ENCODE results near the gene LSS.

The LSS gene

DNA sequence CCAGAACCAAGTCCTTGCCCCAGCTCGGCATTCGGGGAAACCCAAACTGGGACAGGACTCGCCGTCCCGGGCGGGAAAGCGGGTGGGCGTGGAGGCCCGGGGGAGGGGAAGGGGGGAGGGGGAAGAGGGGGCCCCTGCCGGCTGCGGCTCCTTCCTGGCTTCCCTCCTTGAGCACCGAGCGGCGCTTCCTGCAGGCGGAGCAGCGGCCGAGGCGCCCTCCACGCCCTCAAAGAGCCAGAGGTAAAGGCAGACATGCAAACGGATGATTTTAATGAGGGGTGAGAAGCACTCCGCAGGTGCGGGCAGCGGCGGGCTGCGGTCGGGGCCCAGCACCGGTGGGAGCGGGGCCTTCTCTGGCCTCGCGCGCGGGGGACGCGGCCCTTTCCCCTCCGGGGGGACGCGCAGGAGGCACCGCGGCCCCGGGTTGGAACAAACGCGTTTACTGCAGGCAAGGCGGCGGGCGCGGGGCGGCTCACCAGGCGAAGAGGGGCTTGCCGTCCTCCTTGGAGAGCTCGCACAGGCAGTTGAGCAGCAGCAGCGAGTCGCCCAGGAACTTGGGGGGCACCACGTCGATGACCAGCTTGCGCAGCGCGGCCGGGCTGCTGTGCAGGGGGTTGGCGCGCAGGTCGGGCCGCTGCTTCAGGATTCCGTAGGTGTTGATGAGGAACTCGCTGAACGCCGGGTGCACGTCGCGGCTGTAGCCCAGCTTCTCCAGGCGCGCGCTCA is 67.5 kb downstream of the LSS start:
- Histone ChIP-seq H3K27me3 (ENCODE audit: control insufficient read depth, insufficient read depth, low read length) (no peaks in the 10 kb centered on the region), H3K4me1 (ENCODE audit: control insufficient read depth, insufficient read depth, low read length) (no peaks in the 10 kb centered on the region), H3K36me3 (ENCODE audit: control insufficient read depth, insufficient read depth, low read length) (peaks cover 26% of the 10 kb centered on the region), H3K4me3 (ENCODE audit: low read depth, low read length) (no peak overlapping the region), H3K9ac (ENCODE audit: low read length) (no peak overlapping the region), H3K27ac (ENCODE audit: low read depth, low read length) (no peak overlapping the region), H3K9me3 (ENCODE audit: control insufficient read depth, insufficient read depth, low read depth, low read length) (peaks cover 9% of the 10 kb centered on the region)

DNA sequence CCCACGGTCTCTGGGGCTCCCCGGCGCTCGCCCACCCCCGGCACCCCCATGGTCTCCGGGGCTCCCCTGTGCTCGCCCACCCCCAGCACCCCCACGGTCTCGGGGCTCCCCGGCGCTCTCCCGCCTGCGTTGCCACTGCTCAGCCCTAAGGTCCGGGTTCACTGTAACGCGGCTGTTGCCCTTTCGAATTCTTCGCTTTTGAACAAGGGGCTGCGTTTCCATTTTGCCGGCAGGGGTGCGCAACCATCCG is 68.0 kb downstream of the LSS start:
- no peak overlapping the region for H3K4me3 ChIP-seq (ENCODE audit: low read depth, low read length)

DNA sequence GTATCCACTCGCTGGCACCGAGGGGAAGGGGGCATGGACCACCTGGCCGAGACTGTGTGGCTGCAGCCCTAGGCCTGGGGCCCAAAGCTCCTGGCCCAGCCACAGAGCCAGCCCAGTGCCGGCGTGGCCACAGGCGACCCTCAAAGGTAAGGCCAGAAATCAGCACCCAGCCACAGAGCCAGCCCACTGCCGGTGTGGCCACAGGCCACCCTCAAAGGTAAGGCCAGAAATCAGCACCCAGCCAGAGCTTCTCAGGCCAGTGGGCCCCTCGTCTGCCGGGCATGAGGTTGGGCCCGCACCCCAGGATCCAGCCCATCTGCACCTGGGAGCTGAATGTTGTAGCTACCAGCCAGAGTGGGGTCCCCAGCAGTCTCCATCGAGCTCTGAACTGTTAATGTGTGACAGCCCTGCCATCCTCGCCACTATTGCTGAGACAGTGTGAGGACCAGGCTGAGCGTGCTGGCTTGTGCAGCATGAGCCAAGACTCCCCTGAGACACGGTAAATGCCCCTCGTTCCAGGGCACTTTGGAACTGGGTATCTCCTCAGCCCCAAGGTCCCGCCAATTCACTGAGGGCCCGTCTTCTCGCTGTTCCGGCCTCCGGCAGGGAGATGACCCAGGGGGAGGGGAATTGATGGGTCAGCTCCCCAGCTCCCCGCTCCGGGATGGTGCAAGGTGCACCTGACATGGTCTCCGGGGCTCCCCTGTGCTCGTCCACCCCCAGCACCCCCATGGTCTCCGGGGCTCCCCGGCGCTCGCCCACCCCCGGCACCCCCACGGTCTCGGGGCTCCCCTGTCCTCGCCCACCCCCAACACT is 68.5 kb downstream of the LSS start:
- H3K27me3 ChIP-seq (ENCODE audit: control insufficient read depth, insufficient read depth, low read length), result no peaks in the 10 kb centered on the region
- peaks cover 9% of the 10 kb centered on the region for H3K9me3 ChIP-seq (ENCODE audit: control insufficient read depth, insufficient read depth, low read depth, low read length)
- H3K36me3 ChIP-seq (ENCODE audit: control insufficient read depth, insufficient read depth, low read length), result peaks cover 29% of the 10 kb centered on the region
- H3K4me1 ChIP-seq (ENCODE audit: control insufficient read depth, insufficient read depth, low read length), result no peaks in the 10 kb centered on the region
- H3K27ac ChIP-seq (ENCODE audit: low read depth, low read length), result no peak overlapping the region
- no peak overlapping the region for H3K4me3 ChIP-seq (ENCODE audit: low read depth, low read length)
- H3K9ac ChIP-seq (ENCODE audit: low read length), result no peak overlapping the region

More for the DNA sequence above, 68.0 kb downstream of the LSS start:
- H3K9ac ChIP-seq (ENCODE audit: low read length), result no peak overlapping the region
- peaks cover 9% of the 10 kb centered on the region for H3K9me3 ChIP-seq (ENCODE audit: control insufficient read depth, insufficient read depth, low read depth, low read length)
- H3K27ac ChIP-seq (ENCODE audit: low read depth, low read length), result no peak overlapping the region
- H3K27me3 ChIP-seq (ENCODE audit: control insufficient read depth, insufficient read depth, low read length), result no peaks in the 10 kb centered on the region
- peaks cover 29% of the 10 kb centered on the region for H3K36me3 ChIP-seq (ENCODE audit: control insufficient read depth, insufficient read depth, low read length)
- no peaks in the 10 kb centered on the region for H3K4me1 ChIP-seq (ENCODE audit: control insufficient read depth, insufficient read depth, low read length)

DNA sequence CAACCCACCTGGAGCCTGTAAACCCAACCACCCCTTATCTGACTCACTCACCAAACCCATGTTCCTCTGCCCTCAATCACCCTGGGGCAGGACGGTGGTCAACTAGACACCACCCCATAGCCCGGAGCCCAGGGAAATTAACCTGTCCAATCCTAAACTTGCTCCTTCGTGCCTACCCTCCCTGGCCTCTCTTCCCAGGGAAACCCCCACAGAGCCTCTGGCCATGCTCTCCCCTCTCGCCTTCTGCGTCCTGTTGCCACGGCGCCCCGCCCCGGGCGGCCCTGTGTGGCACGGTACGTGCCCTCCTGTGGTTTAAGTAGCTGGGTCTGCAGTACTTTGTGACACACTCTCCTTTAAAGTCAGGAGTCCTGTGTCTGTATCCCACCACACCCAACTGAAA is 69.2 kb downstream of the LSS start:
- Histone ChIP-seq H3K4me3 (ENCODE audit: low read depth, low read length) (no peak overlapping the region), H3K36me3 (ENCODE audit: control insufficient read depth, insufficient read depth, low read length) (peaks cover 29% of the 10 kb centered on the region), H3K4me1 (ENCODE audit: control insufficient read depth, insufficient read depth, low read length) (no peaks in the 10 kb centered on the region), H3K27ac (ENCODE audit: low read depth, low read length) (no peak overlapping the region), H3K27me3 (ENCODE audit: control insufficient read depth, insufficient read depth, low read length) (no peaks in the 10 kb centered on the region), H3K9ac (ENCODE audit: low read length) (no peak overlapping the region), H3K9me3 (ENCODE audit: control insufficient read depth, insufficient read depth, low read depth, low read length) (peaks cover 9% of the 10 kb centered on the region)

DNA sequence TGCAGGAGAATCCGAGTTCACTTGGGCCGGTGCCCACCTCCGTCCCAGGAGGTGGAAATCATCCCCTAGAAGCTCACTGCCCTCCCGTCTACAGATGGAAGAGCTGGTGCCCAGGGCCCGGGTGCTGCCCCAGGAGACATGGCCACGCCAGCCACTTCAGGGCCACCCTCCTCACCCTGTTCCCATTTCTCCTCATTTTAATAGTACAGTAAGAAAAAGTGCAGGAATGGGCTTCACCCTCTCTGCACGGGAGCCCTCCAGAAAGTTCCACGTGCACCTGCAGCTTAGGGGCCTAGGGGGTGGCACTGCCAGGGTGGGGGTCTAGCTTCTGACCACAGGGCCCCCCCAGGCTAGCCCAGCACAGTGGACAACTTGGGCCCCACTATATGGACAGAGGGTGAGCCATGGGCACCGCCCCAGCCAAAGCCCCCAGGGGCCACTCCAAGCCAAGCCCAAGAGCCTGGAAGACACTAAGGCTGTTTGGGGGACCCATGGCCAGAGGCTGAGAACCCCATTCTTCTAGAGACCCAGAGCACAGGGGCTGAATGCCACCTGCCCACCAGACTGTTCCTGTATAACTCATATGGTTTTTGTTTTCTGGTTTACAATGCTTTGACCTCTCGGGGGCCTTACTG is 69.8 kb downstream of the LSS start:
- H3K9me3 ChIP-seq (ENCODE audit: control insufficient read depth, insufficient read depth, low read depth, low read length), result peaks cover 9% of the 10 kb centered on the region
- H3K4me3 ChIP-seq (ENCODE audit: low read depth, low read length), result no peak overlapping the region
- H3K27me3 ChIP-seq (ENCODE audit: control insufficient read depth, insufficient read depth, low read length), result no peaks in the 10 kb centered on the region
- H3K27ac ChIP-seq (ENCODE audit: low read depth, low read length), result no peak overlapping the region
- H3K4me1 ChIP-seq (ENCODE audit: control insufficient read depth, insufficient read depth, low read length), result no peaks in the 10 kb centered on the region; the same call in 1 of the 2 replicates
- peaks cover 25% of the 10 kb centered on the region for H3K36me3 ChIP-seq (ENCODE audit: control insufficient read depth, insufficient read depth, low read length)
- no peak overlapping the region for H3K9ac ChIP-seq (ENCODE audit: low read length)

DNA sequence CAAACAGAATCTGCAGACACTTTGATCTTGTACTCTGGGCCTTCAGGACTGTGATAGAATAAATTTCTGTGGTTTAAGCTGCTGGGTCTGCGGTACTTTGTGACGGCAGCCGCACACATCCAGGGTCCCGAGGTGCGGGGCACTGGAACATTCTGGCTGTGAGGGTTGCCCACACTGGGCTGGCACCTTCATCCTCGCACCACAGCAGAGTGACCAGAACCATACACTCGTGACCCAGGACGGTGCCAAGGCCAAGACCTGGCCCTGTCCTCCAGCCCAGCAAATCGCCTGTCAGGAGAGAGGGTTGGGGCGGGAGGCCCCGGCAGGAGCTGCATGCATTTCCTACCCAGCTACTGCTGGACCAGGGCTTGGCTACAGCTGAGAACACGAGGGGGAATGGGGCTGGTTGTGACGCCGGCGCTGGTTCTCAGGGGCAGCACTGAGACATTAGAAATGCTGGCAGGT is 70.6 kb downstream of the LSS start:
- Histone ChIP-seq H3K27ac (ENCODE audit: low read depth, low read length) (no peak overlapping the region), H3K27me3 (ENCODE audit: control insufficient read depth, insufficient read depth, low read length) (no peaks in the 10 kb centered on the region), H3K9me3 (ENCODE audit: control insufficient read depth, insufficient read depth, low read depth, low read length) (peaks cover 9% of the 10 kb centered on the region), H3K4me1 (ENCODE audit: control insufficient read depth, insufficient read depth, low read length) (peaks cover 7% of the 10 kb centered on the region), H3K4me3 (ENCODE audit: low read depth, low read length) (no peak overlapping the region), H3K9ac (ENCODE audit: low read length) (no peak overlapping the region), H3K36me3 (ENCODE audit: control insufficient read depth, insufficient read depth, low read length) (peaks cover 24% of the 10 kb centered on the region)

DNA sequence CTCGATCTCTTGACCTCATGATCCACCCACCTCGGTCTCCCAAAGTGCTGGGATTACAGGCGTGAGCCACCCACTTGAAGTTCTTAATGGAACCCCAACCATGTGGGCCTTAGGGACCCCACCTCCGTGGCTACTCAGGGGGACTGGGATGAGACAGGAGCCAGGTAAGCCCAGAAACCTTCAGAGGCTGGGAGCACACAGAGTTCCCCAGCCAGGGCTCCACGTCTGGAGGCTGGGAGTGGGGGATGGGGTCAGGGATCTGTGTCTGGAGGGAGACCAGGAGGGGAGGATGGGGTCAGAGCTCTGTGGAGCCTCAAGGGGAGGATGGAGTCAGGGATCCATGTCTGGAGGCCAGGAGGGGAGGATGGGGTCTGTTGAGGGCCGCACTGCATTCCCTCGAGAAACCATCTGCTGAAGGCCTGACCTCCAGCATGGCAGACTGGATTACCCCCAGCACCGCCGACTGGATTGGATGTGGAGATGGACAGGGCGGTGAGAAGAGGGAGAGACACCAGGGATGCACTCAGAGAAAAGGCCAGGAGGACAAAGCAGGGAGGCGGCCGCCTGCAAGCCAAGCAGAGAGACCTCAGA is 71.1 kb downstream of the LSS start:
- Histone ChIP-seq H3K36me3 (ENCODE audit: control insufficient read depth, insufficient read depth, low read length) (peaks cover 20% of the 10 kb centered on the region), H3K9me3 (ENCODE audit: control insufficient read depth, insufficient read depth, low read depth, low read length) (peaks cover 7% of the 10 kb centered on the region), H3K4me1 (ENCODE audit: control insufficient read depth, insufficient read depth, low read length) (peaks cover 13% of the 10 kb centered on the region), H3K27me3 (ENCODE audit: control insufficient read depth, insufficient read depth, low read length) (no peaks in the 10 kb centered on the region), H3K9ac (ENCODE audit: low read length) (no peak overlapping the region), H3K27ac (ENCODE audit: low read depth, low read length) (no peak overlapping the region), H3K4me3 (ENCODE audit: low read depth, low read length) (no peak overlapping the region)

DNA sequence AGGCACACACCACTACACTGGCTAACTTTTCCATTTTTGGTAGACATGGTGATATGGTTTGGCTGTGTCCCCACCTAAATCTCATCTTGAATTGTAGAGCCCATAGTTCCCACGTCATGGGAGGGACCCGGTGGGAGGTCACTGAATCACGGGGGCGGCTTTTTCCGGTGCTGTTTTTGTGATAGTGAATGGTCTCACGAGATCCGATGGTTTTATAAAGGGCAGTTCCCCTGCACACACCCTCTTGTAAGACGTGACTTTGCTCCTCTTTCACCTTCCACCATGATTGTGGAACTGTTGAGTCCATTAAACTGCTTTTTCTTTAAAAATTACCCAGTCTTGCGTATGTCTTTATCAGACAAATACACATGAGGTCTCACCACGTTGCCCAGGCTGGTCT is 71.9 kb downstream of the LSS start:
- Histone ChIP-seq H3K36me3 (ENCODE audit: control insufficient read depth, insufficient read depth, low read length) (peaks cover 14% of the 10 kb centered on the region), H3K27ac (ENCODE audit: low read depth, low read length) (no peak overlapping the region), H3K9me3 (ENCODE audit: control insufficient read depth, insufficient read depth, low read depth, low read length) (peaks cover 4% of the 10 kb centered on the region), H3K27me3 (ENCODE audit: control insufficient read depth, insufficient read depth, low read length) (no peaks in the 10 kb centered on the region), H3K9ac (ENCODE audit: low read length) (no peak overlapping the region), H3K4me1 (ENCODE audit: control insufficient read depth, insufficient read depth, low read length) (peaks cover 14% of the 10 kb centered on the region), H3K4me3 (ENCODE audit: low read depth, low read length) (no peak overlapping the region)

DNA sequence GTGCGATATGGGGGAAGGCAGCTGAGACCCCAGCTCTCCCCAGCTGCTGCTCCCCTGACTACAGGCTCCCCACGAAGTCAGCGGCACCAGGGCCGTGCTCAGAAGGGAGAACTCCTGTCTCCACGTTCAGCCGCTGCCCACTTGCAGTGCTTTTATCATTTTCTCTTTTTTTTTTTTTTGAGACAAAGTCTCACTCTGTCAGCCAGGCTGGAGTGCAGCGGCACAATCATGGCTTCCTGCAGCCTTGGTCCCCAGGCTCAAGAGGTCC is 72.3 kb downstream of the LSS start:
- H3K4me3 ChIP-seq (ENCODE audit: low read depth, low read length), result no peak overlapping the region
- peaks cover 2% of the 10 kb centered on the region for H3K9me3 ChIP-seq (ENCODE audit: control insufficient read depth, insufficient read depth, low read depth, low read length)
- H3K9ac ChIP-seq (ENCODE audit: low read length), result no peak overlapping the region
- peaks cover 12% of the 10 kb centered on the region for H3K36me3 ChIP-seq (ENCODE audit: control insufficient read depth, insufficient read depth, low read length)
- peaks cover 14% of the 10 kb centered on the region for H3K4me1 ChIP-seq (ENCODE audit: control insufficient read depth, insufficient read depth, low read length)
- no peak overlapping the region for H3K27ac ChIP-seq (ENCODE audit: low read depth, low read length)
- no peaks in the 10 kb centered on the region for H3K27me3 ChIP-seq (ENCODE audit: control insufficient read depth, insufficient read depth, low read length)

DNA sequence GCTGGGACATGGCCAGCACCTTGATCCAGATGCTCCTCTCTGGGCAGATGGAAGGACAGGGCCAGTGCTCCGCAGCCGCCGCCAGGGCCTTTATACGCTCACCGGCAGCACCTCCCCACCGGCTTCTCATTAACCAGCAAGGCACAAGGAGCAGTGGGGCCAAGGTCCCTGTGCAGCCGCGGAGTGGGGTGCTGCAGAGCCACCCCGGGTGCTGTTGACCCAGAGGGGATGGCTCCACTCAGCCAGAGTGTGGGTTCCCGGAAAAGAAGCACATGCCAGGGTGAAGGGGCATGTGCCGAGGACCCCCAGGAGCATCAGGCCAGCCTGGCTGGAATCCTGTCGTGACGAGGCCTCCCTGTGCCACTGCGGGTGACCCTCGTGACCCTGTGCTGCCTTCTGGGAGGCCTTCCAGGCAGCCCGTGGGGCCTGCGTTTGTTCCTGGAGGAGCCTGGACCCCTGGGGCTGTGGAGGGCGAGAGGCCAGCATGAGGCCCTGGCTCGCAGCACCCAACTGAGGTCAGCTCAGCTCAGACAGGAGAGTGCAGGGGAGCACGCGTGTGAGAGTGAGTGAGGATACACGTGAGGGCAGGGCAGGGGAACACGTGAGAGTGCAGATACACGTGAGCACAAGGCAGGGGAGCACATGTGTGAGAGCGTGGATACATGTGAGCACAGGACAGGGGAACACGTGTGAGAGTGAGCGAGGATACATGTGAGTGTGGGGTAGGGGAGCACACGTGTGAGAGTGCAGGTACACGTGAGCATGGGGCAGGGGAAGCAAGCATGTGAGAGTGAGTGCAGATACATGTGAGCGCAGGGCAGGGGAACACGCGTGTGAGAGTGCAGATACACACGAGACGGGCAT is 72.8 kb downstream of the LSS start, which contains the start of gene FTCD:
Gene FTCD (minus strand): TSS at position 66 of the 864 bp plus-strand sequence. CDS start 56 bp downstream, at position 10.
- H3K36me3 ChIP-seq (ENCODE audit: control insufficient read depth, insufficient read depth, low read length), result peaks cover 8% of the 10 kb centered on the region
- H3K4me3 ChIP-seq (ENCODE audit: low read depth, low read length), result no peak within 1 kb of the TSS
- H3K4me1 ChIP-seq (ENCODE audit: control insufficient read depth, insufficient read depth, low read length), result peaks cover 14% of the 10 kb centered on the region
- H3K9ac ChIP-seq (ENCODE audit: low read length), result no peak within 1 kb of the TSS
- no peaks in the 10 kb centered on the region for H3K27me3 ChIP-seq (ENCODE audit: control insufficient read depth, insufficient read depth, low read length)
- no peak within 1 kb of the TSS for H3K27ac ChIP-seq (ENCODE audit: low read depth, low read length)
- no peaks in the 10 kb centered on the region for H3K9me3 ChIP-seq (ENCODE audit: control insufficient read depth, insufficient read depth, low read depth, low read length)

Data from HUES6 (cell line).